Measurements from ENCODE around the gene DENND4A. TPM values are rescaled to one million over a fixed set of nuclear protein-coding genes. Genes with fewer than 3 reads are reported as not detected.
A peak's percentile ranks its signal among the peaks of the same experiment; 100 is the strongest.

The DENND4A gene
- total and polyA plus RNA-seq, 2 of the 4 experiments (the other 2 are of a cell fraction), result 4.1 to 17.7 TPM

DNA sequence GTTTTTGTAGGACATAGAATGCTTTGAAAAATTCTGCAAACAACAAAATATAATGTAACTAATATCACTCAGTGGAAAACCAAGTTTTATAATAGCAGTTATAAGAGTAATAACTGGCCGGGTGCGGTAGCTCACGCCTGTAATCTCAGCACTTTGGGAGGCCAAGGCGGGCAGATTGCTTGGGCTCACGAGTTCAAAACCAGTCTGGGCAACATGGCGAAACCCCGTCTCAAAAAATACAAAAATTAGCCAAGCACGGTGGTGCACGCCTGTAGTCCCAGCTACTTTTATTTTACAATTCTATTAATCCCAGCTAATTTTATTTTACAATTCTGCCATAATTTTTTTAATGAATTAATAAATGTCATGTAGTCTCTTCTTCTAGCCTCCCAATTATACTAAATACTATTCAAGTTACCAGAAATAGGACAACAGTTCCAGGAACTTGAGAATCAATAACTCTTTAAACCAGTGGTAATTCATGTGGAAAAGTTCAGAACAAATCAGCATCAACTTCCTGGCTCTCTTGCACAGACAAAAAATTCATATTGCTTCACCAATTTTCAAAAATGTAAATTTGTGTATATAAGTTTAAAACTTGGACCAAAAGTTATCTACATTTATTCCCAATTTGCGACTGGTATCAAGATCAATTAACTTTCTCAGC, 2.2 kb downstream of the DENND4A start:
- WGBS, 2 experiments (ENCODE audit: extremely low coverage in 2 of 2, insufficient read length in 1 of 2), result 80% methylated on average over 1 of the region's 10 CpGs; no CpG with 5 or more reads in 1 of the 2 experiments

More for the DNA sequence above, 2.2 kb downstream of the DENND4A start:
- no peak overlapping the region for H2AK9ac ChIP-seq (replicated peaks; ENCODE audit: low read depth, low read length, poor library complexity)
- no TSS peak for BruUV-seq (replicated peaks)
- ATAC-seq (ENCODE audit: low read depth), result no peak
- H3K36me3 ChIP-seq (ENCODE audit: control insufficient read depth, insufficient read depth, low read length), result no peaks in the 10 kb centered on the region
- peaks cover 6 to 41% of the 10 kb centered on the region in 2 experiments for H3K79me1 ChIP-seq (ENCODE audit: low read depth in 1 of 2, low read length in 2 of 2)
- 0 out of 2 replicates have a peak overlapping the region, but pooled peaks have one; percentile 2 for H2AK5ac ChIP-seq (ENCODE audit: low read depth, low read length)
- no peak overlapping the region for H3K56ac ChIP-seq (ENCODE audit: extremely low read depth, insufficient read depth, low read length)
- CTCF ChIA-PET, result no interaction called here
- H3K27ac ChIP-seq (ENCODE audit: insufficient read depth, low read length), result no peak overlapping the region
- H3K4me2 ChIP-seq (ENCODE audit: low read depth, low read length), result no peak overlapping the region; the same call in 1 of the 2 replicates
- intact Hi-C loops (cut with micrococcal nuclease) (loop anchor here (5.0 kb wide), 2 partner anchors 42 to 67 kb away; no protein-coding TSS in a partner anchor), in situ Hi-C loops (cut with MboI; ENCODE audit: low sequenced_read_pairs) (no loop called here), dilution Hi-C loops (cut with HindIII; ENCODE audit: low sequenced_read_pairs, unreplicated experiment) (no loop called here)
- no peak overlapping the region for H3K18ac ChIP-seq (ENCODE audit: low read depth, low read length)
- H4K91ac ChIP-seq (ENCODE audit: insufficient read depth, low read depth, low read length), result no peak overlapping the region
- H2AFZ ChIP-seq (replicated peaks; ENCODE audit: low read length, poor library complexity), result no peak overlapping the region
- no peak overlapping the region for H3K4me3 ChIP-seq (ENCODE audit: insufficient read depth, low read depth, low read length)
- no peak overlapping the region for H3K23ac ChIP-seq (ENCODE audit: low read depth, low read length)
- no peak overlapping the region for H4K8ac ChIP-seq (ENCODE audit: low read depth in 2 of 2, low read length in 2 of 2)
- H3K27me3 ChIP-seq (ENCODE audit: control insufficient read depth, insufficient read depth, low read length), result no peaks in the 10 kb centered on the region
- H4K5ac ChIP-seq (ENCODE audit: low read depth, low read length), result no peak overlapping the region
- H2BK20ac ChIP-seq (ENCODE audit: low read depth, low read length), result no peak overlapping the region
- no peak overlapping the region for H3K14ac ChIP-seq (replicated peaks; ENCODE audit: low read depth, low read length)
- no peak overlapping the region for H2BK5ac ChIP-seq (ENCODE audit: low read depth, low read length, poor library complexity, severe bottlenecking)
- POLR2A ChIA-PET (ENCODE audit: unreplicated experiment), result no interaction called here
- TF ChIP-seq SMC3 (IDR thresholded peaks at IDR 0.05; ENCODE audit: low read depth, low read length) (no peak), MAZ (IDR thresholded peaks at IDR 0.05; ENCODE audit: borderline replicate concordance, low read depth, low read length) (no peak), FOS (IDR thresholded peaks at IDR 0.05; ENCODE audit: low read depth, low read length) (no peak), RAD21 (IDR thresholded peaks at IDR 0.05; ENCODE audit: low read length) (no peak), BHLHE40 (IDR thresholded peaks at IDR 0.05; ENCODE audit: low read depth, low read length) (no peak), CEBPB (IDR thresholded peaks at IDR 0.05; ENCODE audit: low read depth, low read length) (no peak), RFX5 (IDR thresholded peaks at IDR 0.05; ENCODE audit: low read depth, low read length) (no peak), POLR2A (IDR thresholded peaks at IDR 0.05; ENCODE audit: low read depth, low read length) (no peak), CHD1 (IDR thresholded peaks at IDR 0.05; ENCODE audit: low read depth, low read length) (no peak), MXI1 (IDR thresholded peaks at IDR 0.05; ENCODE audit: borderline replicate concordance, low read depth, low read length) (no peak), RCOR1 (IDR thresholded peaks at IDR 0.05; ENCODE audit: insufficient replicate concordance, low read length) (no peak), MAFK (IDR thresholded peaks at IDR 0.05; ENCODE audit: low read depth, low read length) (no peak), NFE2L2 (IDR thresholded peaks at IDR 0.05; ENCODE audit: low read depth, low read length) (no peak)
- TF ChIP-seq, protein P1, sequence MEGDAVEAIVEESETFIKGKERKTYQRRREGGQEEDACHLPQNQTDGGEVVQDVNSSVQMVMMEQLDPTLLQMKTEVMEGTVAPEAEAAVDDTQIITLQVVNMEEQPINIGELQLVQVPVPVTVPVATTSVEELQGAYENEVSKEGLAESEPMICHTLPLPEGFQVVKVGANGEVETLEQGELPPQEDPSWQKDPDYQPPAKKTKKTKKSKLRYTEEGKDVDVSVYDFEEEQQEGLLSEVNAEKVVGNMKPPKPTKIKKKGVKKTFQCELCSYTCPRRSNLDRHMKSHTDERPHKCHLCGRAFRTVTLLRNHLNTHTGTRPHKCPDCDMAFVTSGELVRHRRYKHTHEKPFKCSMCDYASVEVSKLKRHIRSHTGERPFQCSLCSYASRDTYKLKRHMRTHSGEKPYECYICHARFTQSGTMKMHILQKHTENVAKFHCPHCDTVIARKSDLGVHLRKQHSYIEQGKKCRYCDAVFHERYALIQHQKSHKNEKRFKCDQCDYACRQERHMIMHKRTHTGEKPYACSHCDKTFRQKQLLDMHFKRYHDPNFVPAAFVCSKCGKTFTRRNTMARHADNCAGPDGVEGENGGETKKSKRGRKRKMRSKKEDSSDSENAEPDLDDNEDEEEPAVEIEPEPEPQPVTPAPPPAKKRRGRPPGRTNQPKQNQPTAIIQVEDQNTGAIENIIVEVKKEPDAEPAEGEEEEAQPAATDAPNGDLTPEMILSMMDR (conservative IDR thresholded peaks at IDR 0.05; ENCODE audit: low read depth, low read length), result no peak
- TF ChIP-seq, protein P2, sequence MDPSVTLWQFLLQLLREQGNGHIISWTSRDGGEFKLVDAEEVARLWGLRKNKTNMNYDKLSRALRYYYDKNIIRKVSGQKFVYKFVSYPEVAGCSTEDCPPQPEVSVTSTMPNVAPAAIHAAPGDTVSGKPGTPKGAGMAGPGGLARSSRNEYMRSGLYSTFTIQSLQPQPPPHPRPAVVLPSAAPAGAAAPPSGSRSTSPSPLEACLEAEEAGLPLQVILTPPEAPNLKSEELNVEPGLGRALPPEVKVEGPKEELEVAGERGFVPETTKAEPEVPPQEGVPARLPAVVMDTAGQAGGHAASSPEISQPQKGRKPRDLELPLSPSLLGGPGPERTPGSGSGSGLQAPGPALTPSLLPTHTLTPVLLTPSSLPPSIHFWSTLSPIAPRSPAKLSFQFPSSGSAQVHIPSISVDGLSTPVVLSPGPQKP (IDR thresholded peaks at IDR 0.05; ENCODE audit: borderline replicate concordance, low read depth, low read length), result no peak
- TF ChIP-seq, protein P3, sequence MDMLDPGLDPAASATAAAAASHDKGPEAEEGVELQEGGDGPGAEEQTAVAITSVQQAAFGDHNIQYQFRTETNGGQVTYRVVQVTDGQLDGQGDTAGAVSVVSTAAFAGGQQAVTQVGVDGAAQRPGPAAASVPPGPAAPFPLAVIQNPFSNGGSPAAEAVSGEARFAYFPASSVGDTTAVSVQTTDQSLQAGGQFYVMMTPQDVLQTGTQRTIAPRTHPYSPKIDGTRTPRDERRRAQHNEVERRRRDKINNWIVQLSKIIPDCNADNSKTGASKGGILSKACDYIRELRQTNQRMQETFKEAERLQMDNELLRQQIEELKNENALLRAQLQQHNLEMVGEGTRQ (IDR thresholded peaks at IDR 0.05; ENCODE audit: low read depth, low read length), result no peak
- peaks cover 3% of the 10 kb centered on the region; the same call in 1 of the 2 replicates for H3K9me1 ChIP-seq (ENCODE audit: insufficient read depth, low read length)
- H3K9me3 ChIP-seq (ENCODE audit: control insufficient read depth, insufficient read depth, low read length), result no peaks in the 10 kb centered on the region
- H3K4me1 ChIP-seq (ENCODE audit: control insufficient read depth, insufficient read depth, low read length), result peaks cover 2% of the 10 kb centered on the region; the same call in 1 of the 2 replicates
- no peak overlapping the region for H2BK120ac ChIP-seq (ENCODE audit: low read depth, low read length)
- H3K9ac ChIP-seq (ENCODE audit: low read depth, low read length), result no peak overlapping the region
- no peak overlapping the region for H2BK15ac ChIP-seq (ENCODE audit: low read depth, low read length)
- no peak overlapping the region for H3K4ac ChIP-seq (ENCODE audit: low read depth, low read length)
- DNase-seq, result no peak
- peaks cover 4% of the 10 kb centered on the region; the same call in 1 of the 2 replicates for H4K20me1 ChIP-seq (ENCODE audit: insufficient read depth, low read length)
